GM23338 (cell line): Measurements from ENCODE around the gene ZNF605. TPM values are rescaled to one million over a fixed set of nuclear protein-coding genes. Genes with fewer than 3 reads are reported as not detected.

Source experiments
- ATAC-seq: fragments of 200-7000 bp; cut with Tn5 transposase; 3 replicates; pipeline ENCODE4 v1.9.1; 2020
- DNase-seq: peaks from one replicate; pipeline ENCODE4 v3.0.0-alpha.2; 2015; ENCODE audit warnings: low spot score
- H2AFZ ChIP-seq: fragments of 200-600 bp; sonication (generic); 2 replicates; pipeline ENCODE4 v1.8.0; 2016; ENCODE audit warnings: antibody characterized with exemption, mild to moderate bottlenecking, moderate library complexity
- H3F3A ChIP-seq: fragments of 200-600 bp; sonication (generic); replicated peaks from 2 replicates; pipeline ENCODE4 v1.8.0; 2017; ENCODE audit warnings: antibody characterized with exemption, mixed run types, low read depth
- H3K27ac ChIP-seq: fragments of 200-600 bp; sonication (generic); 2 replicates; pipeline ENCODE4 v1.6.1; 2016; ENCODE audit warnings: low read depth
- H3K27me3 ChIP-seq: fragments of 200-600 bp; sonication (generic); 2 replicates; pipeline ENCODE4 v1.8.0; 2016; ENCODE audit warnings: mild to moderate bottlenecking, mixed run types, moderate library complexity; ENCODE audit not compliant: insufficient read depth
- H3K36me3 ChIP-seq: fragments of 200-600 bp; sonication (generic); 2 replicates; pipeline ENCODE4 v1.8.0; 2016; ENCODE audit warnings: mild to moderate bottlenecking; ENCODE audit not compliant: insufficient read depth
- H3K4me1 ChIP-seq: fragments of 200-600 bp; sonication (generic); 2 replicates; pipeline ENCODE4 v1.8.0; 2016; ENCODE audit warnings: mild to moderate bottlenecking, moderate library complexity; ENCODE audit not compliant: insufficient read depth
- H3K4me2 ChIP-seq: fragments of 200-600 bp; sonication (generic); 2 replicates; pipeline ENCODE4 v1.7.1; 2017; ENCODE audit warnings: mixed run types
- H3K4me3 ChIP-seq: fragments of 200-600 bp; sonication (generic); 2 replicates; pipeline ENCODE4 v1.6.1; 2016; ENCODE audit warnings: mixed run types
- H3K79me2 ChIP-seq: fragments of 200-600 bp; sonication (generic); replicated peaks from 2 replicates; pipeline ENCODE4 v1.8.0; 2017; ENCODE audit warnings: mild to moderate bottlenecking; ENCODE audit not compliant: insufficient read depth
- H3K9me2 ChIP-seq: fragments of 200-600 bp; sonication (generic); 2 replicates; pipeline ENCODE4 v1.8.0; 2017; ENCODE audit not compliant: insufficient read depth
- H4K20me1 ChIP-seq: fragments of 200-600 bp; sonication (generic); replicated peaks from 2 replicates; pipeline ENCODE4 v1.8.0; 2017; ENCODE audit warnings: mild to moderate bottlenecking; ENCODE audit not compliant: insufficient read depth
- H3K27ac Mint-ChIP-seq: 2 replicates; pipeline ENCODE4 v1.8.0; 2020; ENCODE audit warnings: inconsistent platforms, mild to moderate bottlenecking, moderate library complexity, mixed read lengths
- H3K27me3 Mint-ChIP-seq: 3 replicates; pipeline ENCODE4 v1.8.0; 2022; ENCODE audit warnings: low read depth, mild to moderate bottlenecking, moderate library complexity, mixed read lengths, inconsistent platforms; ENCODE audit not compliant: insufficient read depth, poor library complexity
- H3K36me3 Mint-ChIP-seq: 3 replicates; pipeline ENCODE4 v1.8.0; 2021; ENCODE audit warnings: low read depth, mild to moderate bottlenecking, inconsistent platforms, moderate library complexity, mixed read lengths
- H3K4me1 Mint-ChIP-seq: 3 replicates; pipeline ENCODE4 v1.8.0; 2020; ENCODE audit warnings: mild to moderate bottlenecking, inconsistent platforms, mixed read lengths
- H3K4me3 Mint-ChIP-seq: 3 replicates; pipeline ENCODE4 v1.8.0; 2021; ENCODE audit warnings: moderate library complexity, mild to moderate bottlenecking, inconsistent platforms, mixed read lengths
- H3K9me3 Mint-ChIP-seq: 3 replicates; pipeline ENCODE4 v1.8.0; 2020; ENCODE audit warnings: moderate library complexity, mild to moderate bottlenecking, inconsistent platforms, mixed read lengths
- CREB1 ChIP-seq: fragments of 250-450 bp; sonication (Bioruptor Pico); IDR thresholded peaks from 2 replicates; pipeline ENCODE4 v1.5.0; 2020; ENCODE audit warnings: low read depth, mild to moderate bottlenecking, moderate library complexity
- CTCF ChIP-seq, 2 experiments: fragments of 200-600 bp in 1 of 2; sonication (generic) in 1 of 2; conservative IDR thresholded peaks; 2 replicates each; pipeline versions ENCODE4 v1.5.1 to v1.6.1; 2016 to 2017; ENCODE audit warnings: antibody characterized with exemption in 2 of 2, low read depth in 2 of 2, mild to moderate bottlenecking in 2 of 2, moderate library complexity in 1 of 2
- EZH2 ChIP-seq: fragments of 200-600 bp; sonication (generic); IDR thresholded peaks from one replicate; pipeline ENCODE4 v1.8.0; 2017; ENCODE audit warnings: antibody characterized with exemption, mild to moderate bottlenecking, low read depth; ENCODE audit not compliant: unreplicated experiment
- EZH2phosphoT487 ChIP-seq: fragments of 200-600 bp; sonication (generic); IDR thresholded peaks from one replicate; pipeline ENCODE4 v1.8.1; 2018; ENCODE audit warnings: antibody characterized with exemption; ENCODE audit not compliant: unreplicated experiment
- JUNB ChIP-seq: IDR thresholded peaks from one replicate; pipeline ENCODE4 v1.6.1; 2016; ENCODE audit warnings: antibody characterized with exemption; ENCODE audit not compliant: unreplicated experiment
- NANOG ChIP-seq: IDR thresholded peaks from 2 replicates; pipeline ENCODE4 v1.6.1; 2016; ENCODE audit warnings: antibody characterized with exemption, borderline replicate concordance
- POLR2AphosphoS5 ChIP-seq: IDR thresholded peaks from 2 replicates; pipeline ENCODE4 v1.6.1; 2016; ENCODE audit warnings: antibody characterized with exemption, low read depth
- REST ChIP-seq: IDR thresholded peaks from one replicate; pipeline ENCODE4 v1.6.1; 2018; ENCODE audit warnings: antibody characterized with exemption; ENCODE audit not compliant: unreplicated experiment
- STAT1 ChIP-seq: IDR thresholded peaks from one replicate; pipeline ENCODE4 v1.6.1; 2016; ENCODE audit warnings: antibody characterized with exemption; ENCODE audit not compliant: unreplicated experiment
- ZNF114 ChIP-seq: fragments of 250-450 bp; sonication (Bioruptor Pico); IDR thresholded peaks from 2 replicates; pipeline ENCODE4 v1.5.0; 2020; ENCODE audit warnings: mild to moderate bottlenecking, moderate library complexity
- ZNF331 ChIP-seq: fragments of 250-450 bp; sonication (Bioruptor Pico); IDR thresholded peaks from 2 replicates; pipeline ENCODE4 v1.5.0; 2020; ENCODE audit warnings: low read depth, mild to moderate bottlenecking, moderate library complexity
- polyA plus RNA-seq: library from polyadenylated mRNA; unstranded; fragments of >200 nt; fragmentation: Nextera tagmentation; extraction: Ambion mirVana; gene quantifications from 2 replicates; pipeline ENCODE4 v1.2.1, GENCODE V29; 2016
- total RNA-seq: library from RNA; depleted of rRNA; stranded (reverse); fragments of >200 nt; shearing (Covaris generic); gene quantifications from 2 replicates; pipeline ENCODE4 v1.2.3, GENCODE V29; 2014
- TF ChIP-seq, protein P1 (sequence below): fragments of 250-450 bp; sonication (Bioruptor Pico); IDR thresholded peaks from 2 replicates; pipeline ENCODE4 v1.5.0; 2020; ENCODE audit warnings: mild to moderate bottlenecking, moderate library complexity
- TF ChIP-seq, protein P2 (sequence below): IDR thresholded peaks from 2 replicates; pipeline ENCODE4 v1.6.1; 2016; ENCODE audit warnings: antibody characterized with exemption

The ZNF605 gene
- total and polyA plus RNA-seq, 2 experiments from 2014 or later = 13.5 to 17.1 TPM

DNA sequence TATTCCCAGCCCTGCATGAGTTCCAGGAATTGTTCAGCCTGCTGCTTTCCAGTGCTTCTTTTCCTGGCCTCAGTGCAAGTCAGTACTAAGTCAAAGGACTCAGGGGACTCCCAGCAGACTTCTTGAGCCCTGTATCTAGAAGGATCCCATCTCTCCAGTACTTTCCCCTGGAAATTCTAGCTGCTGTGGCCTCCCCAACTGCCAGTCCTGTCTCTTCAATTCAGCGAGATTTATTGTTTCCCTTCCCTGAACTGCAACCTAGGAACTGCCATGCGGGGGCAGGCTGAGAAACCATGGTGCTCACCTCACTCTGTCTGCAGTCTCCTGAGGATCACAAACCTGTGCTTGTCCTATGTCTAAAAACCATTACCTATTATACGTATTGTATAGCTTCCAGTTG, 31.8 kb downstream of the ZNF605 start:
- DNase-seq (no peak), ATAC-seq (no peak)
- 0 out of 2 replicates have a peak, but pooled peaks cover 4% of the 10 kb centered on the region for H3K27me3 ChIP-seq
- H3K4me3 ChIP-seq = no peak overlapping the region
- no peak overlapping the region for H3K27ac ChIP-seq
- no peaks in the 10 kb centered on the region for H3K4me1 ChIP-seq
- H3K9me2 ChIP-seq = no peaks in the 10 kb centered on the region
- no peak overlapping the region for H2AFZ ChIP-seq
- no peaks in the 10 kb centered on the region for H3K79me2 ChIP-seq
- no peaks in the 10 kb centered on the region for H4K20me1 ChIP-seq
- no peak overlapping the region for H3K27ac Mint-ChIP-seq
- H3K27me3 Mint-ChIP-seq = peaks cover 5% of the 10 kb centered on the region
- TF ChIP-seq, protein P1, sequence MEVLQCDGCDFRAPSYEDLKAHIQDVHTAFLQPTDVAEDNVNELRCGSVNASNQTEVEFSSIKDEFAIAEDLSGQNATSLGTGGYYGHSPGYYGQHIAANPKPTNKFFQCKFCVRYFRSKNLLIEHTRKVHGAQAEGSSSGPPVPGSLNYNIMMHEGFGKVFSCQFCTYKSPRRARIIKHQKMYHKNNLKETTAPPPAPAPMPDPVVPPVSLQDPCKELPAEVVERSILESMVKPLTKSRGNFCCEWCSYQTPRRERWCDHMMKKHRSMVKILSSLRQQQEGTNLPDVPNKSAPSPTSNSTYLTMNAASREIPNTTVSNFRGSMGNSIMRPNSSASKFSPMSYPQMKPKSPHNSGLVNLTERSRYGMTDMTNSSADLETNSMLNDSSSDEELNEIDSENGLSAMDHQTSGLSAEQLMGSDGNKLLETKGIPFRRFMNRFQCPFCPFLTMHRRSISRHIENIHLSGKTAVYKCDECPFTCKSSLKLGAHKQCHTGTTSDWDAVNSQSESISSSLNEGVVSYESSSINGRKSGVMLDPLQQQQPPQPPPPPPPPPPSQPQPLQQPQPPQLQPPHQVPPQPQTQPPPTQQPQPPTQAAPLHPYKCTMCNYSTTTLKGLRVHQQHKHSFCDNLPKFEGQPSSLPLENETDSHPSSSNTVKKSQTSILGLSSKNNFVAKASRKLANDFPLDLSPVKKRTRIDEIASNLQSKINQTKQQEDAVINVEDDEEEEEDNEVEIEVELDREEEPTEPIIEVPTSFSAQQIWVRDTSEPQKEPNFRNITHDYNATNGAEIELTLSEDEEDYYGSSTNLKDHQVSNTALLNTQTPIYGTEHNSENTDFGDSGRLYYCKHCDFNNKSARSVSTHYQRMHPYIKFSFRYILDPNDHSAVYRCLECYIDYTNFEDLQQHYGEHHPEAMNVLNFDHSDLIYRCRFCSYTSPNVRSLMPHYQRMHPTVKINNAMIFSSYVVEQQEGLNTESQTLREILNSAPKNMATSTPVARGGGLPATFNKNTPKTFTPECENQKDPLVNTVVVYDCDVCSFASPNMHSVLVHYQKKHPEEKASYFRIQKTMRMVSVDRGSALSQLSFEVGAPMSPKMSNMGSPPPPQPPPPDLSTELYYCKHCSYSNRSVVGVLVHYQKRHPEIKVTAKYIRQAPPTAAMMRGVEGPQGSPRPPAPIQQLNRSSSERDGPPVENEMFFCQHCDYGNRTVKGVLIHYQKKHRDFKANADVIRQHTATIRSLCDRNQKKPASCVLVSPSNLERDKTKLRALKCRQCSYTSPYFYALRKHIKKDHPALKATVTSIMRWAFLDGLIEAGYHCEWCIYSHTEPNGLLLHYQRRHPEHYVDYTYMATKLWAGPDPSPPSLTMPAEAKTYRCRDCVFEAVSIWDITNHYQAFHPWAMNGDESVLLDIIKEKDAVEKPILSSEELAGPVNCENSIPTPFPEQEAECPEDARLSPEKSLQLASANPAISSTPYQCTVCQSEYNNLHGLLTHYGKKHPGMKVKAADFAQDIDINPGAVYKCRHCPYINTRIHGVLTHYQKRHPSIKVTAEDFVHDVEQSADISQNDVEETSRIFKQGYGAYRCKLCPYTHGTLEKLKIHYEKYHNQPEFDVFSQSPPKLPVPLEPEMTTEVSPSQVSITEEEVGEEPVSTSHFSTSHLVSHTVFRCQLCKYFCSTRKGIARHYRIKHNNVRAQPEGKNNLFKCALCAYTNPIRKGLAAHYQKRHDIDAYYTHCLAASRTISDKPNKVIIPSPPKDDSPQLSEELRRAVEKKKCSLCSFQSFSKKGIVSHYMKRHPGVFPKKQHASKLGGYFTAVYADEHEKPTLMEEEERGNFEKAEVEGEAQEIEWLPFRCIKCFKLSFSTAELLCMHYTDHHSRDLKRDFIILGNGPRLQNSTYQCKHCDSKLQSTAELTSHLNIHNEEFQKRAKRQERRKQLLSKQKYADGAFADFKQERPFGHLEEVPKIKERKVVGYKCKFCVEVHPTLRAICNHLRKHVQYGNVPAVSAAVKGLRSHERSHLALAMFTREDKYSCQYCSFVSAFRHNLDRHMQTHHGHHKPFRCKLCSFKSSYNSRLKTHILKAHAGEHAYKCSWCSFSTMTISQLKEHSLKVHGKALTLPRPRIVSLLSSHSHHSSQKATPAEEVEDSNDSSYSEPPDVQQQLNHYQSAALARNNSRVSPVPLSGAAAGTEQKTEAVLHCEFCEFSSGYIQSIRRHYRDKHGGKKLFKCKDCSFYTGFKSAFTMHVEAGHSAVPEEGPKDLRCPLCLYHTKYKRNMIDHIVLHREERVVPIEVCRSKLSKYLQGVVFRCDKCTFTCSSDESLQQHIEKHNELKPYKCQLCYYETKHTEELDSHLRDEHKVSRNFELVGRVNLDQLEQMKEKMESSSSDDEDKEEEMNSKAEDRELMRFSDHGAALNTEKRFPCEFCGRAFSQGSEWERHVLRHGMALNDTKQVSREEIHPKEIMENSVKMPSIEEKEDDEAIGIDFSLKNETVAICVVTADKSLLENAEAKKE (CRISPR knock-in tag) = no peak
- TF ChIP-seq ZNF114 (no peak), CTCF (conservative IDR thresholded peaks at IDR 0.05; ENCODE audit: low read depth in 2 of 2) (no peak), EZH2 (no peak), REST (no peak), CREB1 (CRISPR knock-in tag) (no peak), NANOG (no peak), POLR2AphosphoS5 (no peak), ZNF331 (no peak), EZH2phosphoT487 (no peak), STAT1 (no peak), JUNB (no peak)
- TF ChIP-seq, protein P2, sequence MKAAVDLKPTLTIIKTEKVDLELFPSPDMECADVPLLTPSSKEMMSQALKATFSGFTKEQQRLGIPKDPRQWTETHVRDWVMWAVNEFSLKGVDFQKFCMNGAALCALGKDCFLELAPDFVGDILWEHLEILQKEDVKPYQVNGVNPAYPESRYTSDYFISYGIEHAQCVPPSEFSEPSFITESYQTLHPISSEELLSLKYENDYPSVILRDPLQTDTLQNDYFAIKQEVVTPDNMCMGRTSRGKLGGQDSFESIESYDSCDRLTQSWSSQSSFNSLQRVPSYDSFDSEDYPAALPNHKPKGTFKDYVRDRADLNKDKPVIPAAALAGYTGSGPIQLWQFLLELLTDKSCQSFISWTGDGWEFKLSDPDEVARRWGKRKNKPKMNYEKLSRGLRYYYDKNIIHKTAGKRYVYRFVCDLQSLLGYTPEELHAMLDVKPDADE = no peak
- H3K4me2 ChIP-seq = no peak overlapping the region
- H3K4me1 Mint-ChIP-seq = no peaks in the 10 kb centered on the region
- peaks cover 39% of the 10 kb centered on the region for H3K36me3 ChIP-seq
- peaks cover 87% of the 10 kb centered on the region for H3K36me3 Mint-ChIP-seq
- no peak overlapping the region for H3K4me3 Mint-ChIP-seq
- H3F3A ChIP-seq = 0 out of 2 replicates have a peak, but pooled peaks cover 10% of the 10 kb centered on the region
- H3K9me3 Mint-ChIP-seq = peaks cover 100% of the 10 kb centered on the region
